HG02678 (cell line): Measurements from ENCODE around the gene CDC26.
"Not testable (repeated sequence)": the region's sequence is repeated elsewhere in the genome, so short reads cannot be mapped to it uniquely, and the experiment has no call there.

Source experiments
- ATAC-seq: cut with Tn5 transposase; IDR thresholded peaks from one replicate; pipeline ENCODE4 v1.9.1; 2021; ENCODE audit warnings: mild to moderate bottlenecking, moderate library complexity; ENCODE audit not compliant: unreplicated experiment

CDC26 gene

DNA sequence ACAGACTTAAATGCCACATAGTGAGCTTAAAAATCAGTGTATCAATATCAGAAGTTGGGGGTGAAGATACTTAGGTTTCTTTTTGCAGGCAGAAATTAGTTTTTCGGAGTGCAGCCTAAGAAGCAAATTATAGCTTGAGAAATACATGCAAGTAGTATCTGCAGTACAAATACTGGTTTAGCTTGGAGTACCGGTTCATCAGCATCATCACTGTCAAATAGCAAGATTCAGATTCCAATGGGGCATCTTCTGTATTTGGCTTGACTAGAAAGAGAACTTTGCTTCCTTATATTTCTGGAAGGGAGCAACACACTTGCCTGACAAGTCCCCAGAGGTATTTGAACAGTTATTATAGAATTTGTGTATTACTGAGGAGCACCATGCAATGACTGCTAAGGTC, 34.2 kb downstream of the CDC26 start:
- no peak for ATAC-seq

DNA sequence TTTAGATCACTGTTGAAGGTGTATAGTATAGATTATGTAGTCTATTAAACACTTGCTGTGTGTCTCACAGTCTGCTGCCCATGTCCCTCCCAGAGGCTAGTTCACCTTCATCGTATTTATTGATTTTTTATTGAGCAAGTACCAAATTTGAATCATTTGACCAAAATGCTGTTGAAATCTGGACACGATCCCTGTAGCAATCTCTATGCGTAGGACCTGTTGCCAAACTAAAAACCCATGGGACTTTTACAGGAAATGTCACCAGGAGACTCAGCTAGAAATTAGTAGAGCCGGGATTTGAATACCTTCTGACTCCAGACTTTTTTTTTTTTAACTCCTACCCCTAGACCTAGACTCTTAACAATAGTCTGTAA, 36.5 kb downstream of the CDC26 start:
- no peak for ATAC-seq

- ATAC-seq: no peak
Observed at GRCh38 chr9:113238202-113238858, 37.0 kb downstream of the CDC26 start.

DNA sequence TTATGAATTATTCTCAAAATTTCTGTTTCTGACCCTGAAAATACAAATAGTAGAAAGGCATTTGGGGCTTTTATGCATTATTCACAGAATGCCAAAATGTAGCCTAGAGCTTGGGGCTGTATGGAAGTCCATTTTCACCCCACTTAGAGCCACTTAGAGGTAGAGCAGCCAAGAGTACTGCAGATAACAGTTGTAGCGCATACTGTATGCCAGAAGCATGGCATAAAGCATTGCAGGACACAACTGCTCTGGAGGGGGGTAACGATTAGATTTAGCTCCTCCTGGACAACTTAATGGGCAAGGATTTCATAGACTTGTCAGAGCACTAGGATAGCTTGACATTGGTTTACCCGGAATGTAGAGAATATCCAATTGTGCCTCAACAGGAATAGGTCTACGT, 38.3 kb downstream of the CDC26 start:
- no peak for ATAC-seq

GRCh38 chr9:113235701-113236255, 39.6 kb downstream of the CDC26 start:
- not testable (repeated sequence) for ATAC-seq

GRCh38 chr9:113231701-113232100, 43.7 kb downstream of the CDC26 start:
- no peak for ATAC-seq

DNA sequence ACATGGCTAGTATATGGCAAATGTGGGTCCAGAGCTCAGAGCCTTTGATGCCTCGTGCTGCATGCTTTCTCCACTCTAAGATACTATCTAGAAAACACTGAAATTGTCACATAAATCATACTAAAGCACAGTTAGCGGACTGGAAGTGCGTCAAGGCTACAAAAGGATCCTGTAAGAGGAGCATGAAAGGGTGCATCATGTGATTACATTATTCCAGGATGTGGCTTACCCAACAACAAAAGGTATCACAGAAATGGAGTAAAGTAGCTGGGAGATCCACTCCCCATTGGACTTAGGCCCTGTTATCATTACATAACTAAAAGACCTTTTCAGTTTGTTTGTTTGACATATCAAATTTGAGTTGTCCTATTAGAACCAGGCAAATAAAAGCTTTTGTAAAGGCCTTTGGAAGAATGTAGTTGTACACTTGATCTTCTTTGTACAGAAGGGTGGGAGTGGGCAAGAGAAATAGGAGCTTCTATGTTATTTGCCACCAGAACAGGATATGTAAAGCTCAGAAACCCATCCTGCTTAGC, 47.2 kb downstream of the CDC26 start:
- ATAC-seq: no peak

- ATAC-seq: no peak
Observed at GRCh38 chr9:113227436-113227835, 47.9 kb downstream of the CDC26 start.

DNA sequence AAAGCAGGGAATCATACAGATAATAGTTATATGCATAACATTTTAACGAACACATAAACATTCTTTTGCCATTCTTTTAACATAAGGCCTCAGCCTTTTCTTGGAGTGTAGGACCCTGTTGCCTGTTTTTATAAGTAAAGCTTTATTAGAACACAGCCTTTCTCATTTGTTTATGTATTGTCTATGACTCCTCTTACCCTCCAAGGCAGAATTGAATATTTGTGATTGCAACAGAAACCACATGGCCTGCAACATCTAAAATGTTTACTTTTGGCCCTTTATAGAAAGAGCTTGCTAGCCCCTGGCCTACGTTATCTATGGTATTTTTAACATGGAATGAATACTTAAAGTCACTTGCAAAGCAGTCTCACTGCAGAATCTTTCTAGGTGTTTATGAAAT, 51.4 kb downstream of the CDC26 start:
- ATAC-seq: no peak

- no peak for ATAC-seq
Observed at GRCh38 chr9:113222482-113222841, 52.9 kb downstream of the CDC26 start.

GRCh38 chr9:113221800-113222481, 53.4 kb downstream of the CDC26 start:
- no peak for ATAC-seq

GRCh38 chr9:113221003-113221799, 54.2 kb downstream of the CDC26 start, which contains the start of the genes FKBP15 and SLC31A1:
Gene FKBP15 (minus strand): TSS chr9:113221277. CDS start chr9:113221243, 34 bp downstream.
Gene SLC31A1 (plus strand): TSS chr9:113221544. CDS start chr9:113256149, 34,605 bp downstream.
- ATAC-seq: peak; percentile 91

- ATAC-seq: no peak
Observed at GRCh38 chr9:113220467-113221002, 54.8 kb downstream of the CDC26 start.

DNA sequence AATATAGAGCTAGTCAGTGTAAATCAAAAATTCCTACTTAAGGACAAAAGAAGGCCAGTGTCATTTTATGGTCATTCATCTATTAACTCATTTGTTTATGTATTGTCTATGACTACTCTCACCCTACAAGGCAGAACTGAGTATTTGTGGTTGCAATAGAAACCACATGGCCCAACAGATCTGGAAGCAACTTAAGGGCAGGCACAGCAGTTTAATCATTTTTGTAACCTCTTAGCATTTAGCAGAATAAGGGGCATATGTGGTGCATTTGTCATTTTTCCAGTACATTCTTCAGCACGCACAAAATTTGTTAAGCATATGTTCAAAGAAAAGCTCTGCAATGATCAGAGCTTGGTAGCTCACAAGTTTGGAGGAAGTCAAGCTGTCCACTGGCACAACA, 55.4 kb downstream of the CDC26 start:
- peak; percentile 47 for ATAC-seq

- ATAC-seq: peak; percentile 43
Observed at GRCh38 chr9:113219186-113219936, 56.0 kb downstream of the CDC26 start.
